Activated naive CD8-positive, alpha-beta T cell treated with anti-CD3 and anti-CD28 coated beads, Interleukin-2, amount 50 U/mL, for 24 hours (primary cell): Measurements from ENCODE around the gene BEAN1.
"Not testable (repeated sequence)": the region's sequence is repeated elsewhere in the genome, so short reads cannot be mapped to it uniquely, and the experiment has no call there.

Experiments used
- ATAC-seq: fragments of 150-1000 bp; cut with Tn5 transposase; one replicate; pipeline ENCODE4 v1.10.0; 2021
- DNase-seq: peaks from one replicate; pipeline ENCODE4 v3.0.0; 2021
- H3K27ac Mint-ChIP-seq: one replicate; pipeline ENCODE4 v1.8.0; 2021; ENCODE audit warnings: mild to moderate bottlenecking, mixed read lengths
- H3K27me3 Mint-ChIP-seq: one replicate; pipeline ENCODE4 v1.8.0; 2021; ENCODE audit warnings: mixed read lengths
- H3K36me3 Mint-ChIP-seq: one replicate; pipeline ENCODE4 v1.8.0; 2021; ENCODE audit warnings: low read depth, mixed read lengths
- H3K4me1 Mint-ChIP-seq: one replicate; pipeline ENCODE4 v1.8.0; 2021; ENCODE audit warnings: mixed read lengths
- H3K4me3 Mint-ChIP-seq: one replicate; pipeline ENCODE4 v1.8.0; 2021; ENCODE audit warnings: mild to moderate bottlenecking, moderate library complexity, mixed read lengths
- H3K9me3 Mint-ChIP-seq: one replicate; pipeline ENCODE4 v1.8.0; 2021; ENCODE audit warnings: mixed read lengths

BEAN1 gene

GRCh38 chr16:66496226-66496625 lies 69.1 kb downstream of the BEAN1 start:
- not testable (repeated sequence) for ATAC-seq, H3K9me3 Mint-ChIP-seq, DNase-seq, H3K4me3 Mint-ChIP-seq, H3K27ac Mint-ChIP-seq, H3K36me3 Mint-ChIP-seq, H3K27me3 Mint-ChIP-seq, H3K4me1 Mint-ChIP-seq

GRCh38 chr16:66497921-66498320 lies 70.8 kb downstream of the BEAN1 start:
- H3K4me1 Mint-ChIP-seq, H3K9me3 Mint-ChIP-seq, H3K27ac Mint-ChIP-seq, DNase-seq, H3K27me3 Mint-ChIP-seq, H3K36me3 Mint-ChIP-seq, ATAC-seq, H3K4me3 Mint-ChIP-seq: not testable (repeated sequence)

GRCh38 chr16:66501563-66501962 lies 74.5 kb downstream of the BEAN1 start:
- not testable (repeated sequence) for H3K4me3 Mint-ChIP-seq, H3K27ac Mint-ChIP-seq, DNase-seq, H3K36me3 Mint-ChIP-seq, H3K4me1 Mint-ChIP-seq, ATAC-seq, H3K9me3 Mint-ChIP-seq, H3K27me3 Mint-ChIP-seq

- H3K36me3 Mint-ChIP-seq, result no peaks in the 10 kb centered on the region
- ATAC-seq (no peak), DNase-seq (no peak)
- no peaks in the 10 kb centered on the region for H3K4me1 Mint-ChIP-seq
- no peaks in the 10 kb centered on the region for H3K27me3 Mint-ChIP-seq
- H3K4me3 Mint-ChIP-seq, result no peak overlapping the region
- no peak overlapping the region for H3K27ac Mint-ChIP-seq
- no peaks in the 10 kb centered on the region for H3K9me3 Mint-ChIP-seq
Observed at GRCh38 chr16:66502020-66502913, 75.2 kb downstream of the BEAN1 start.

- Mint-ChIP-seq H3K36me3 (no peaks in the 10 kb centered on the region), H3K4me3 (no peak overlapping the region), H3K4me1 (no peaks in the 10 kb centered on the region), H3K27me3 (no peaks in the 10 kb centered on the region), H3K27ac (no peak overlapping the region), H3K9me3 (no peaks in the 10 kb centered on the region)
- DNase-seq, result no peak
- no peak for ATAC-seq
Observed at GRCh38 chr16:66503030-66503429, 75.9 kb downstream of the BEAN1 start.

GRCh38 chr16:66503612-66504011 lies 76.5 kb downstream of the BEAN1 start:
- Mint-ChIP-seq H3K27me3 (no peaks in the 10 kb centered on the region), H3K4me3 (no peak overlapping the region), H3K36me3 (no peaks in the 10 kb centered on the region), H3K4me1 (peaks cover 6% of the 10 kb centered on the region), H3K9me3 (no peaks in the 10 kb centered on the region), H3K27ac (no peak overlapping the region)
- no peak for ATAC-seq
- DNase-seq, result no peak

GRCh38 chr16:66507731-66508239 lies 80.7 kb downstream of the BEAN1 start:
- Mint-ChIP-seq H3K27ac (no peak overlapping the region), H3K36me3 (peaks cover 2% of the 10 kb centered on the region), H3K9me3 (no peaks in the 10 kb centered on the region), H3K27me3 (no peaks in the 10 kb centered on the region), H3K4me3 (no peak overlapping the region), H3K4me1 (peaks cover 7% of the 10 kb centered on the region)
- ATAC-seq (no peak), DNase-seq (no peak)

- peak; percentile 50 for ATAC-seq
- H3K4me1 Mint-ChIP-seq, result peaks cover 7% of the 10 kb centered on the region
Observed at GRCh38 chr16:66508248-66508913, 81.3 kb downstream of the BEAN1 start.

GRCh38 chr16:66508914-66509496 lies 81.9 kb downstream of the BEAN1 start:
- Mint-ChIP-seq H3K4me3 (no peak overlapping the region), H3K9me3 (no peaks in the 10 kb centered on the region), H3K36me3 (peaks cover 2% of the 10 kb centered on the region), H3K27me3 (no peaks in the 10 kb centered on the region), H3K27ac (no peak overlapping the region), H3K4me1 (peaks cover 7% of the 10 kb centered on the region)
- ATAC-seq (no peak), DNase-seq (no peak)

More at GRCh38 chr16:66508248-66508913, 81.3 kb downstream of the BEAN1 start:
- Mint-ChIP-seq H3K27ac (no peak overlapping the region), H3K36me3 (peaks cover 2% of the 10 kb centered on the region), H3K9me3 (no peaks in the 10 kb centered on the region), H3K4me3 (no peak overlapping the region), H3K27me3 (no peaks in the 10 kb centered on the region)
- no peak for DNase-seq

- Mint-ChIP-seq H3K9me3 (no peaks in the 10 kb centered on the region), H3K27ac (no peak overlapping the region), H3K4me1 (peaks cover 7% of the 10 kb centered on the region), H3K27me3 (no peaks in the 10 kb centered on the region), H3K4me3 (no peak overlapping the region), H3K36me3 (peaks cover 2% of the 10 kb centered on the region)
- no peak for DNase-seq
- no peak for ATAC-seq
Observed at GRCh38 chr16:66509576-66509975, 82.5 kb downstream of the BEAN1 start.

GRCh38 chr16:66510298-66510697 lies 83.2 kb downstream of the BEAN1 start:
- Mint-ChIP-seq H3K27me3 (no peaks in the 10 kb centered on the region), H3K4me3 (no peak overlapping the region), H3K4me1 (peaks cover 13% of the 10 kb centered on the region), H3K9me3 (no peaks in the 10 kb centered on the region), H3K27ac (no peak overlapping the region), H3K36me3 (peaks cover 2% of the 10 kb centered on the region)
- ATAC-seq, result no peak
- DNase-seq, result no peak

- DNase-seq, result no peak
- H3K27ac Mint-ChIP-seq, result no peak overlapping the region
Observed at GRCh38 chr16:66510711-66511601, 83.9 kb downstream of the BEAN1 start.

GRCh38 chr16:66511602-66512271 lies 84.6 kb downstream of the BEAN1 start:
- Mint-ChIP-seq H3K27ac (no peak overlapping the region), H3K4me3 (no peak overlapping the region), H3K4me1 (peaks cover 28% of the 10 kb centered on the region), H3K36me3 (peaks cover 2% of the 10 kb centered on the region), H3K9me3 (no peaks in the 10 kb centered on the region), H3K27me3 (no peaks in the 10 kb centered on the region)
- ATAC-seq (no peak), DNase-seq (no peak)

More at GRCh38 chr16:66510711-66511601, 83.9 kb downstream of the BEAN1 start:
- H3K4me1 Mint-ChIP-seq, result peaks cover 20% of the 10 kb centered on the region
- no peak for ATAC-seq
- no peaks in the 10 kb centered on the region for H3K9me3 Mint-ChIP-seq
- peaks cover 2% of the 10 kb centered on the region for H3K36me3 Mint-ChIP-seq
- no peaks in the 10 kb centered on the region for H3K27me3 Mint-ChIP-seq
- H3K4me3 Mint-ChIP-seq, result no peak overlapping the region
